Panc1 (cell line): ENCODE results near the gene ARFGEF2. TPM values are rescaled to one million over a fixed set of nuclear protein-coding genes. Genes with fewer than 3 reads are reported as not detected.
A peak's percentile ranks its signal among the peaks of the same experiment; 100 is the strongest.
"Not testable (repeated sequence)": the region's sequence is repeated elsewhere in the genome, so short reads cannot be mapped to it uniquely, and the experiment has no call there.

Experiments used
- ATAC-seq: fragments of 200-7000 bp; cut with Tn5 transposase; 2 replicates; pipeline ENCODE4 v1.9.1; 2020; ENCODE audit warnings: mild to moderate bottlenecking, moderate library complexity
- BruUV-seq: library from RNA; stranded (reverse); fragments of 400-500 nt; replicated peaks from 2 replicates; lab custom pipeline; 2021; lab: Mats Ljungman, UMichigan
- CTCF ChIA-PET: fragments of 300-600 bp; sonication (Branson Sonifier 250); formaldehyde crosslinking; loops from one replicate; lab custom pipeline; 2022; ENCODE audit warnings: antibody characterized with exemption; lab: Charles Lee
- POLR2A ChIA-PET: fragments of 300-600 bp; sonication (Branson Sonifier 250); formaldehyde crosslinking; loops from one replicate; lab custom pipeline; 2022; ENCODE audit warnings: antibody characterized with exemption; lab: Charles Lee
- DNase-seq: peaks from one replicate; pipeline ENCODE4 v3.0.0-alpha.2; 2010; ENCODE audit warnings: low read depth, low spot score
- H3K27ac ChIP-seq: 2 replicates; pipeline ENCODE4 v1.5.1; 2011; ENCODE audit warnings: mild to moderate bottlenecking, low read length, inconsistent platforms
- H3K27me3 ChIP-seq: fragments of 200-500 bp; sonication (Bioruptor generic); 2 replicates; pipeline ENCODE4 v1.6.0; 2014; ENCODE audit warnings: low read length, inconsistent platforms; ENCODE audit not compliant: control insufficient read depth, insufficient read depth
- H3K36me3 ChIP-seq: fragments of 200-500 bp; sonication (Bioruptor generic); 2 replicates; pipeline ENCODE4 v1.5.1; 2014; ENCODE audit warnings: inconsistent platforms, mild to moderate bottlenecking, low read length, moderate library complexity; ENCODE audit not compliant: control insufficient read depth, insufficient read depth
- H3K4me1 ChIP-seq: 2 replicates; pipeline ENCODE4 v1.5.1; 2011; ENCODE audit warnings: inconsistent platforms, mild to moderate bottlenecking, low read length, moderate library complexity; ENCODE audit not compliant: control insufficient read depth, insufficient read depth
- H3K4me3 ChIP-seq, 2 experiments: 2 replicates each; pipeline ENCODE4 v1.5.1; 2011 to 2012; ENCODE audit warnings: low read depth in 2 of 2, low read length in 2 of 2, mild to moderate bottlenecking in 2 of 2, inconsistent platforms in 1 of 2, moderate library complexity in 1 of 2
- H3K9me3 ChIP-seq: fragments of 200-500 bp; sonication (Bioruptor generic); 2 replicates; pipeline ENCODE4 v1.5.1; 2014; ENCODE audit warnings: low read depth, mild to moderate bottlenecking, inconsistent platforms, low read length, moderate library complexity; ENCODE audit not compliant: control insufficient read depth, insufficient read depth
- CTCF ChIP-seq: fragments of 450-650 bp; IDR thresholded peaks from 2 replicates; pipeline ENCODE4 v1.5.1; 2017; ENCODE audit warnings: mild to moderate bottlenecking
- POLR2AphosphoS5 ChIP-seq: IDR thresholded peaks from 2 replicates; pipeline ENCODE4 v1.6.1; 2012; ENCODE audit warnings: mild to moderate bottlenecking, low read depth, low read length, moderate library complexity
- REST ChIP-seq, 2 experiments: IDR thresholded peaks; 2 replicates each; pipeline ENCODE4 v1.6.1; 2011 to 2012; ENCODE audit warnings: low read depth in 2 of 2, control low read depth in 1 of 2, low read length in 1 of 2, mild to moderate bottlenecking in 1 of 2, moderate library complexity in 1 of 2; ENCODE audit not compliant: insufficient read depth in 1 of 2
- SIN3A ChIP-seq: IDR thresholded peaks from 2 replicates; pipeline ENCODE4 v1.6.1; 2012; ENCODE audit warnings: low read depth, mild to moderate bottlenecking, low read length, moderate library complexity, borderline replicate concordance; ENCODE audit not compliant: insufficient read depth
- TCF7L2 ChIP-seq: IDR thresholded peaks from 2 replicates; pipeline ENCODE4 v1.6.1; 2011; ENCODE audit warnings: mild to moderate bottlenecking, low read depth, low read length, inconsistent platforms
- in situ Hi-C: cut with HindIII; loops from 2 replicates; pipeline ENCODE4 v1.10.0; 2016; ENCODE audit warnings: low sequenced_read_pairs, low pct_unique_long_range_greater_than_20kb
- intact Hi-C: fragments of 100-400 bp; cut with micrococcal nuclease; formaldehyde crosslinking; loops from one replicate; pipeline ENCODE4 v1.10.0; 2022; ENCODE audit not compliant: unreplicated experiment
- total RNA-seq: library from RNA; stranded (reverse); gene quantifications from one replicate; pipeline ENCODE4 v1.2.1, GENCODE V29; 2021; ENCODE audit not compliant: unreplicated experiment

ARFGEF2 gene
- total RNA-seq, 1 experiment from 2014 or later = 36.6 TPM

- in situ Hi-C loops = no loop called here
- CTCF ChIA-PET = no interaction called here
- Histone ChIP-seq H3K4me3 (no peak overlapping the region), H3K36me3 (peaks cover 6% of the 10 kb centered on the region; the same call in 1 of the 2 replicates), H3K9me3 (no peaks in the 10 kb centered on the region), H3K27me3 (no peaks in the 10 kb centered on the region), H3K27ac (no peak overlapping the region), H3K4me1 (no peaks in the 10 kb centered on the region)
- no peak for TF ChIP-seq POLR2AphosphoS5
- TF ChIP-seq REST (IDR thresholded peaks at IDR 0.05; ENCODE audit: insufficient read depth in 1 of 2, low read depth in 2 of 2, low read length in 1 of 2) = no peak
- no peak for TF ChIP-seq TCF7L2
- TF ChIP-seq CTCF = no peak
- TF ChIP-seq SIN3A = no peak
- ATAC-seq (no peak), DNase-seq (no peak)
- intact Hi-C loops = no loop called here
- no TSS peak for BruUV-seq
- POLR2A ChIA-PET = no interaction called here
Measured at GRCh38 chr20:48975955-48976354, 54.4 kb downstream of the ARFGEF2 start.

- H3K27ac ChIP-seq, H3K27me3 ChIP-seq, POLR2A ChIA-PET, CTCF ChIA-PET, DNase-seq, H3K4me1 ChIP-seq, intact Hi-C loops, BruUV-seq, H3K36me3 ChIP-seq, H3K9me3 ChIP-seq, ATAC-seq, in situ Hi-C loops, H3K4me3 ChIP-seq: not testable (repeated sequence)
Measured at GRCh38 chr20:48979980-48980379, 58.5 kb downstream of the ARFGEF2 start.

GRCh38 chr20:48983423-48984400, 62.2 kb downstream of the ARFGEF2 start:
- POLR2A ChIA-PET = no interaction called here
- intact Hi-C loops = no loop called here
- BruUV-seq = no TSS peak
- H3K9me3 ChIP-seq = no peaks in the 10 kb centered on the region
- DNase-seq (peak; percentile 68), ATAC-seq (peak; percentile 78)
- TF ChIP-seq CTCF = no peak
- TF ChIP-seq SIN3A = no peak
- no peak for TF ChIP-seq TCF7L2
- TF ChIP-seq REST (IDR thresholded peaks at IDR 0.05; ENCODE audit: insufficient read depth in 1 of 2, low read depth in 2 of 2, low read length in 1 of 2) = no peak
- TF ChIP-seq POLR2AphosphoS5 = no peak
- H3K27me3 ChIP-seq = no peaks in the 10 kb centered on the region
- CTCF ChIA-PET = interaction anchor here (0.6 kb wide), 1 partner anchor 39 kb away, joined by 4 read pairs; no protein-coding TSS in a partner anchor
- H3K4me3 ChIP-seq = no peak overlapping the region
- no peak overlapping the region for H3K27ac ChIP-seq
- H3K36me3 ChIP-seq = peaks cover 4% of the 10 kb centered on the region; the same call in 1 of the 2 replicates
- in situ Hi-C loops = no loop called here
- no peaks in the 10 kb centered on the region for H3K4me1 ChIP-seq
